HG02798 (cell line): Measurements from ENCODE around the gene FJX1.
"Not testable (repeated sequence)": the region's sequence is repeated elsewhere in the genome, so short reads cannot be mapped to it uniquely, and the experiment has no call there.

Experiments
- ATAC-seq: cut with Tn5 transposase; IDR thresholded peaks from one replicate; pipeline ENCODE4 v1.9.1; 2021; ENCODE audit warnings: mild to moderate bottlenecking; ENCODE audit not compliant: unreplicated experiment, poor library complexity

Gene FJX1

DNA sequence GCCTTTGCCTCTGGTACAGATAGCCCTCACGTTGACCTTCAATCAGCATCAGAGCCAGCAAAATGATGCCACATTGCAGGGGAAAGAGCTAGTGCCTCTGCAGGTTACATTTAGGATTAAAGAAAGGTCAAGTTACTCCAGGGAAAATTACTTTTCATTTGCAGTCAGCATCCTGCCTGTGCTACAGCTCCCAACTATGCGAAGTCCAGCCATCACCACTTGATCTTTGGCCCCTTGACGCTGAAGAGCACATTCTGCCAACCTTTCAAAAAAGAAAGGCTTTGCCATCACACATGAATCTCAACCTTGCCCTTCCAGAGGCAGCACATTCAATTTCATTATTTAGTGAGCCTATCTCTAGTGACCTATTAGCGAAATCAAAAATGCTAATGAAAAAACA lies 11.3 kb downstream of the FJX1 start:
- ATAC-seq = no peak

DNA sequence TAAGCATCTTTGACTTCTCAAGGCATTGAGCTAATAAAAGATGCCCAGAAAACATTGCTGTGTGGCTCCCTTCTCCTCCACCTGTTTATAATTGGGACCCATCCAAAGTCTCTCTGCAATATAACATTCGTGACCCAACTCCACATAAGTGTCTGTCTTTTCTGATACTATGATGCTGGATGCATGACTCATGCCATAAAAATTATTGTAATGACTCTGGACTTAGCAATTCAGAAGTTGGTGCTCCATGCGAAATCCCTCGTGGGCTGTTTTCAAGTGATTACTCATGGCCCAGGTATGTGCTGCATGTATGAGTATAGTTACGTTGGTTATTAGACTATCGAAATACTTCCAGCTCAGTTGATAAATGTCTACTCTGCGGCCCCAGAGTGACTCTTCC lies 11.7 kb downstream of the FJX1 start:
- no peak for ATAC-seq

DNA sequence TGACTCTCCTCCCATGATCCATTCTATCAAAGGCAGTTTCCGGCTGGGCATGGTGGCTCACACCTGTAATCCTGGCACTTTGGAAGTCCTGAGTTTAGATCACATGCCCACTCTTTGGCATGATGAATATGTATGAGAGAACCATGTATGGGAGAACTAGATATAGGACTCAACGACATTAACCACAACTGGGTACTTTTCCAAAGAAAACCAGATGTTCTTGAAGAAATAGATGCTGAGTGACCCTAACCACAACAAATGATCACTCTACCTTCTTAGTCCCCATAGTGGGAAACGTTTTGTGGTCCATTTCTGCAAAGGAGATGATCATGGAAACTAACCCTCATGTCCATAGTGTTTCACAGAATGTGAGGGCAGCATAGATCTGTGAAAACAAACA lies 13.6 kb downstream of the FJX1 start:
- ATAC-seq = no peak

DNA sequence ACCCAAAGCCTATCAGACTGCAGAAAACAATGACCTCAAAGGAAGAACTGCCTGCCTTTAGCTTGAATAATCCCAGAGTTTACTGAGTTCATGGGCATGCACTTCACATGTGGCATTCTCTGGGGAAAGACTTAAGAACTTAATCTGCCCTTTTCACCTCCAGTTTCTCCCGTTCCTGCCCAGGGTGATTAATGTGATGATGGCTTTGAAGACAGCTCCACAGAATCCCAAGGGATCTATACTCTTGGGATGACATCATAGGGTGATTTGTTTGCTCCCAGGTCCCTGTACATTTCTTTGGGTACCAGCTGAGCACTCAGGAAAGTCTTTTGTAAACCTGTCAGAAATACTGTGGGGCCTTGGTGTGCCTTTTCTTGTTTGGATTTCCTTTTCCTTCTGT lies 14.0 kb downstream of the FJX1 start:
- ATAC-seq = no peak

DNA sequence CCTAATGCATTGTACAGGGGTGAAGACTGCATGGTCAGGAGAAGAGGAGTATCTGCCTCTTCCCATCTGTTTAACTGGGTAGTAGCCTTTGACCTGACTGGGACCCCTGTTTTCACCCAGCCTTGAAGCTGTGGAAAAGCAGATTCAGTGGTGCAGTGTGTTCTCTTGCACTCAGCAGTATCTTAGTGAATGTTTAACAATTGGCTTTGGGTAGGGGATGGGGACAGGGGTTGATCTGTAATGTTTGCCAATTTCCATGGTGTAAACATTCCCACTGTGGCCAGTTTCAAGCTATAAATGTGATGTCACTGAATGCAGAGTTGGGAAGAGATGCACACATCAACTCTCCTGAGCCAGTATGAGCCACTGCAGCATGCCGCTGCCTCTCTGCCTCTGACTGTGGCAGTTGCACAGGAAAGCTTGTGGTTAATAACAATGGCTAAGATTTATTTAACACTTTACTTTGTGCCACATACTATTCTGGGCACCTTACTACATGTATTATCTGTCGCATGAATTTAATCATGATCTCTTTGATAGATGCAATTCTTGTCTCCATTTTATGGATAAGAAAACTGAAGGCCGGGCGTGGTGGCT lies 15.7 kb downstream of the FJX1 start:
- ATAC-seq = no peak

DNA sequence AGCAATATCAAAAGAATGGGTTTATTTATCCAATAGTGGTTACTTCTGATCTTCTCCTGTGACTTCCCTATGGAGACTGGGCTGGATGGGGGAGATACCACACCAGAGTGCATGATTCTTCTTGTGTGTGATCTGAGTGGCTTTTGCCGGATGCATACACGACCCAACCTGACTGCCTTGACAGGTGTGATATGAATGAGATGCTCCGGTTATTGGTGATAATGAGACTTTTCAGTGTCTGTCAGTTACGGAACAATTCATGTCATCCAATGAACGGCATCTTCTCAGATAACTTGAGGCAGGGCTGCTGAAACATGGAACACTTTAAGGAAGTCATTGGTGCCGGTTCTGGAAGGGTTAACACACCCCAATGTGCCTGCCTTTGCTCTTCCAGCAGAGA lies 17.7 kb downstream of the FJX1 start:
- no peak for ATAC-seq

DNA sequence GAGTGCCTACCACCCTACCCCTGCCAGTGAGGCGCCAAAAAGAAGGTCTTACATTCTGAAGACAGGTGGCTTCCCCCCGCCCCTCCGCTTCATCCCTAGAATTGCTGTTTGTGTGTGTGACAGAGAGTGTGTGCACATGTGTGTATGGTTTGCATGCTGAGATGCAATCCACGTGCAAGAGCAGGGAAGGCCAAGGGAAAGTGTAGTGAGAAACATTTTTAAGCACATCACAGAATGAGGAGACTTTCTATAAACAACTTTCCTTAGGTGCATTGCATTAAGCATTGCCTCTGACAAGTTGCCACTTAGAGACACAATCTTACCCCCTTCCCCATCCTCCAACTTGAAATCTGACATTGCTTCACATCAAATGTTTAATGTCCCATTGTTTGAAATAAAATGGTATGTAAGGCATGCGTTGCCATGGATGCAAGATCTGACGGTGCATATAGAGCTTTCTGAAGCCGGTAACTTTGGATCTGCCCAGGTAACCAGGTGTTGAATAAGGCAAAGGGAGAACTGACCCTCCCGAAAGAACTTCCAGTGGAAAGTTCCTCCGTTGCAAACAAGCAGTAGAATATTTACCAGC lies 21.4 kb downstream of the FJX1 start:
- ATAC-seq = no peak

DNA sequence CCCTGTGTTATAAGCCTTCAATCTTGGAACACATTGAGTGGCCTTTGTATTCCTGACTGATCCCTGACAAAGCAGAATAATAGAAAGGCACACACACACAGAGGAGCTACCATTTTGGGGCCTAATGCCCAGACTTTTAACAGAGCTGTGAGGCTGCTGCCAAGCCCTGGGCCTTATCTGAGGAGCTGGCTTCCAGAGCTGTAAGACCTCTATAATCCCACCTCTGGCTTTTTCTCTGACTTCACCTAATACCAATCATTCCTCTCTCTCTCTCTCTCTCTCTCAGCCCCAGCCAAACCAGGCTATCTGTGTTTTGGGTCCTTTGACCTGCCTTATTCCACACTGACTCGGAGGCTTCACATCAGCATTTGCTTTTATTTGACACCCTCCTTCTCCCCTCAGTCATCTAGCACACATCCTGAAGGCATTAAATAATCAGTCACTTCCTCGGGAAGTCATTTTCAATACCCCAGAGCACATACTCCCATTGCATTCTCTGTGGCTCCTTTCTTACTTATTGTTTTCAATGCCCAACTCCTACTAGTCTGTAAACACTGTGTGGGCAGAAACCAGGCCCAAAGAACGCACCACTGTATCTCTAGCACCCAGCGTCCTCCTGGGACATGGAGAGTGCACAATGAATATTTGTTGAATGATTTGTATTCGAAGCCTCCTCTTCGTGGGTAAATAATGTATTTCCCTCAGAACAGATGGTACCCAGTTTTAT lies 23.1 kb downstream of the FJX1 start:
- ATAC-seq = no peak

DNA sequence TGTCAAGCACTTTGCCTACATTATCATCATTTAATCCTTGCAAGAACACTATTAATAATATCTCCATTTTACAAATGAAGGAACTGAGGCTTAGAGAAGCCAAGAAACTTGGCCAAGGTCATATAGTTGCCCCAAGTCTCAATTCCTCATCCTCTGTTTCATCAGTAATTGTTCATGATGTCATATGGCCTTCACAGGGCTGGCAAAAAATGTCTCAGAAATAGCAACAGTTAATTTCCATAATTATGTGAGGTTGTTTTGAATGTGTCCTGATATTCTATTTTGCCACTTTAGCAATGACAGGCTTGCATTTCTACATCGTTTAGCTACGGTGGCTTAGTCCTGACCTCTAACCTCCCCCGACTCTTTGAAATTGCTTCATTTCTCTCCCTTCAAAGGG lies 23.7 kb downstream of the FJX1 start:
- no peak for ATAC-seq

DNA sequence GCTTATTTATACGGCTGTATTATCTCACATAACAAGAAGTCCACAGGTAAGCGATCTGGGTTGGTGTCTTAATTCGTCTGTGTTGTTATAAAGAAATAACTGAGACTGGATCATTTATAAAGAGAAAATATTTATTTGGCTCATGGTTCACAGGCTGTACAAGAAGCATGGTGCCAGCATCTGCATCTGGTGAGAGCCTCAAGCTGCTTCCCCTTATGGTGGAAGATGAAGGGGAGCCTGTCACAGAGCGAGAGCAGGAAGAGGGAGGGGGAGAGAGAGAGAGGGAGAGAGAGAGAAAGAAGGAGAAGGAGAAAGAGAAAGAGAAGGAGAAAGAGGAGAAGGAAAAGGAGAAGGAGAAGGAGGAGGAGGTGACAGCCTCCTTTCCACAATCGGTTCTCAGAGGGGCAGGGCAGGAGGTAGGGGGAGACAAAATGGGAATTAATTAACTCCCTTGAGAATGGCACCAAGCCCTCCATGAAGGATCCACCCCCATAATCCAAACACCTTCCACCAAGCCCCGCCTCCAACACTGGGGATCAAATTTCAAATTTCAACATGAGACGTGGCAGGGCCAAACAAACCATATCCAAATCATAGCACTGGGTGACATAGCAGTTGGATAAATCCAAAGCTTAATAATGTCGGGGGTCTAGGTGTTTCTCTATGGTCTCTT lies 29.3 kb downstream of the FJX1 start:
- no peak for ATAC-seq

DNA sequence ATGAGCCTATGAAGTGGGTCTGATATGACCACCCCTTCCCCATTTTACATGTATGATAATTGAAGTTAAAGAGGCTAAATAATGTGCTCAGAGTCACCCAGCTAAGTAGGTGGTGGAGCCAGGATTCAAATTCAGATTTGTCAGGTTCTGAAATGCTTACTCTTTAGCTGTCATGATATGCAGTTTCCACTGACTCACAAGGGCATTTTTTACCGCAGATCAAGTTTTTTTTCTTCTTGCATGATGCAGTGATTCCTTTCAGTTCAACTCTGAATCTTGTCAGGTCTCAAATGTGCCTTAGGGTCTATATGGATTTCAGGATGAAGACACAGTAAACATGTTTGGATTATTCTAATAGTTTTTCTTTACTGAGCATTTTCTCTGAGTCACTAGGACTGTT lies 31.7 kb downstream of the FJX1 start:
- no peak for ATAC-seq

DNA sequence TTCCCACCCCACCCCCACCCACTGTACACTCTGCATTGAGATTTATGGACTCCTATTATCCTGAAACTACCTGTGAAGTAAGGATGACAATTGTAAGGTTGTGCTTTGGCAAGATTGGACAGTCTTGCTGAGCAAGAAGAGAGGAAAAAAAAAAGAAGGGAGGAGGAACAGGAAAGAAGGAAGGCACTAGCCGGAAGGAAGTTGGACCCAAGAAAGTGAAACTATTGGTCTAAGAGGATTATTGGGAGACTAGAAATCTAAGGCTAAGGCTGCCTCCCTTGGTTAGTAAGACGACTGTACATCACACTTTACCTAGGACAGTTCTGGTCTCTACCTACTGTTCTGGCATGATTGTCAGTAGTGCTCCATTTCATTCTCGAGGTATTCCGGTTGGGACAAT lies 32.2 kb downstream of the FJX1 start:
- ATAC-seq = no peak

DNA sequence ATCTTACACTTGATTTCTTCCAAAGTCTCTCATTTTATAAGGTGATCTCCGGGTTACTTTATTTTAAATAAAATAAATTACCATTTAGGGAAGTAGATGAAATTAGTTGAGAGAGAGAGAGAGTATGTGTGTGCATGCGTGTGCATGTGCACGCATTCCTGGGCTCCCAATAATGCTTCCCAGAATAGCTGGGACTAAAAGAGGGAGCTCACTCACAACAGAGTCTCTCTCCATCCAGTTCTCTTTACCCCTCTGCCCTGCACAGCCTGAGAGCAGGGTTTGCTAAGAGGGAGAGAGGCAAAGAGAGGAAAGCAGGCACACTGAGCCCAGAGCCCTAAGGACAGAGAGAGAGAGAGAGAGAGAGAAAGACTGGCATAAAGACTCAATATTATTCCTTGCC lies 33.0 kb downstream of the FJX1 start:
- ATAC-seq = no peak

DNA sequence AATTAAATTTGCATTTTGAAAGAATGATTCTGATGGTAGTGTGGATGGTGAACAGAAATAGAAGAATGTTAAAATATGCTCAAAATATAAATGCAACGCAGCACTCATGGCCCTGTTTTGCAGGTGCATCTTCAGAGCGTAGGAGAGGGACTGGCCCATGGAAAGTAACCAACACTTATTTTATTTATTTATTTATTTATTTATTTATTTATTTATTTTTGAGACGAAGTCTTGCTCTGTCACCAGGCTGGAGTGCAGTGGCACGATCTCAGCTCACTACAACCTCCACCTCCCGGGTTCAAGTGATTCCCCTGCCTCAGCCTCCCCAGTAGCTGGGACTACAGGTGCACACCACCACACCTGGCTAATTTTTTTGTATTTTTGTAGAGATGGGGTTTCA lies 34.5 kb downstream of the FJX1 start:
- ATAC-seq = not testable (repeated sequence)

DNA sequence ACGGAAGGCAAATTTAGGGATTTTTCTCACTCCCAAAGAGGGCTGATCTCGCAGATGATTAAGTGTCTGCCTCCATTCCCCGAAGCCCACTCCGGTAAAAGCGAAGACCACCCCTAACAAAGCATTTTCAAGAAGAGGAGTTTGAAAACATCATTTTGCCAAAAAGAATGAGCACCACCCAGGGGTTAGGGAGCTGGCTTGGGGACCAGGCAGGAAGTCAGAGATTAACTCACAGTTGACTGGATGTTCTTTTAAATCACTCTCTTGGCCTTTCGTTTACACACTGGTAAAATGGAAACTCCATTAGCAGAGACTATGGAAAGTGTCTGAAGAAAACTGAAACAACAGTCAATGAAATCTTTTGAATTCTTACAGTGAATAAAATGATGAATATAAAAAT lies 36.5 kb downstream of the FJX1 start:
- no peak for ATAC-seq

DNA sequence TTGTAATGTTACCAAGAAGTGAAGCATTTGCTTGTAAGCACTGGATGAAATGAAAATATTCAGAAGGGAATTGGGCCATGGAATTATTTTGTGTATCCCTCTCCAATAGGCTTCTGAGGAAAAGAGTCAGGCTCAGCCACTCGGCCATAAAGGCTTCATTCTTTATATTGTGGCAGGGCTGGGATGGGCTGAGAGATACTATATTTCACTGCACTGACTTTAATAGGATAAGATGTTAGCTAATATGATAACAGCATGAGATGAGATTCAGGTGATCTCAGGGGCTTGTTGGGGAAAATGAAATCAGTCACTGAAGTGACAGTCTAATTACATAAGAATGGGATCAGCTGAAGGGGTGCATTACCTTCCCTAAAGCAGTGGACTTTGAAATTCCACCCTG lies 37.0 kb downstream of the FJX1 start:
- no peak for ATAC-seq

DNA sequence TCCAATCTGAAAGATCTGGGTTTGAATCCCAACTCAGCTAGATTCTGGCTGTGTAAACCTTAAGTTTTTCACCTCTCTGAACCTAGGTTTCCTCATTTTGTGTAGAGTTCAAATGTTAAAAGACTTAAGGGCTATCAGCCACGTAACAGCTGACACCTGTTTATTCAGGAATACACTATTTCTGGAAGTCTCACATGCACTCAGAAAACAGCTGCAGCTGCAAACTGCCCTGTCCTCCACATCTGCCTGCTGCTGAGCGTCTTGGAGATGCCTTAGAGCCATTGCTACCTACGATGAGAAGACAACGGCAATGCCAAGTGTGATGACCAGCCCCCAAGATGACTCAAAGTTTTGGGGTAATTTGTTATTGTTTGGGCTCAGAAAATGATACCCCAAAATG lies 37.6 kb downstream of the FJX1 start:
- no peak for ATAC-seq

DNA sequence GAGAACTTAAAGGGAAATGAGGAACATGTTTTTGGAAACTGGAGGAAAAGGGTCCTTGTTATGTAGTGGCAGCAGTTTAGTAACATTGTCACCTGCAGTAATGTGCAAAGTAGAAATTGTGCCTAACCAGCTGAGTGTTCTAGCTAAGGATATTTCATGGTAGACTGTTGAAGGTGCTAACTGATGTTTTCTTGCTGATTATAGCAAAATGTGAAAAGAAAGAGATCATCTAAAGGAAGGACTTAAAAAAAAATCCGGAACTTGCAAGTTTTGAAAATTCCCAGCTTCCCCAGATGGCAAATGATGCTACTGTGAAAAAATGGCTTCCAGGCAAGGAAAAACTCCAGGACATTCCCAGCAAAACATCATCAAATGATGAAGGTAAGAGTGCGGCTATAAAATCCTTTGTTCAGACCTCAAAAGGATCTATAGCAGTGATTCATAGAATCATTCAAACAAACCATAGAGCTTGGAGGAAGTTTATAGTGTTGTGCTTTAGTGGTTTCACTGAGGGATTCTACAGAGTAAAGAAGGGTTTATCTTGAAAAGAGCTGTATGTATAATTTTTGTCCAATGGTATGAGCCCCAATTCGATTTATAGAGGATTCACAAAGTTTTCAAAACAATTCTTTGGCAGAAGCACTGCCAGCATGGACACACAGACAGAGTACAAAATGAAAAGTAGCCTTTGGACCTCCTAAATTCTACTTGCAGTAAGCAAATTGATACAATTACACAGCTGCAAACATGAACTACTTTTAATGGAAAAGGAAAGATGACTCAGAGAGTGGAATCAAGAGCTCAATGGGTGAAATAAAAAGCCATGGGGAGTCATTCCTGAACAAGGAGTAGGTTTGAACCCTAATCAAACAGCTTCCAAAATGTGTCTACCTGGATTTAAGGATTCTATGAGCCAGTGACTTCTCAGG lies 40.0 kb downstream of the FJX1 start:
- no peak for ATAC-seq

DNA sequence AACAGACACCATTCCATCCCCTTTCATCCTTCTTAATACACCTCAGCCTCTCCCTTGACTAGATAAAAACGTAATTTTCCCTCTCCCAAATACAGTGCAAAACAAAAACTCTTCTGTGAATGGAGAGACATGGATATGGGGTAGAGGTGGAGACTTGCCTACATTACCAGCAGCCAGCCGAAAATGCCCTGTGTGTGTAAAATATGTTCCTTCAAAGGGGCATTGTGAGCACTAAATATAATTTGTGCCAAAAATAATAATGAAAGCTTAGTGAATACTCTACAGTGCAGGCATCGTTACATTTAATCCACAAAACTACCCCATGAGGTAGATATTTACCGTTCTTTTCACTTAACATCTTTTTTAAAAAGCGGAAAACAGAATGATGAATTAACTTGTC lies 43.3 kb downstream of the FJX1 start:
- no peak for ATAC-seq

DNA sequence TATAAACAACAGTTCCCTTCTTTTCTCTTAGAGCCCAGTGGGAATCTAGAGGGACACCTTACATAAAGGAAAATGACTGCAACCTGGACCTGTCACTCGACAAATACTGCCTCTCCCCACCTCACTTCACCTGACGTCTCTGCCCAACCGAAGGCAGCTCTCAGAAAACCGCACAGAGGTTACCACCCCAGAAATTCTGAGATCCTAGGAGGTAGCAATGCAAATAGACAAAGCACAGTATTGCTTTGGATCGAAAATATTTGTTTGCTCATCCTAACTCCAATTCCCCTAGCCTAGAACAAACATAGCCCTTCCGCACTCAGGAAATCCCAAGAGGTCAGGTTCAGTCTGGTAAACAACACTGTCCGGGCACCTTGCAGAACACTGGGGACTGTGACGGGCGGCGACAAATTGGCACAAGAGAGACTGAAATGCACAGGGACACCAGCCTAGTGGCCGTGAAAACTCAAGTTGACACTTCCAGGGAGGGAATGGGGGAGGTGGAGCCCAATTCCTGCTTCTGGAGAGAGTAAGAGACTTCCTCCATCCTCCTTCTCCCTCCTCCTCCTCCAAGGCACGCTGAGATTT lies 43.9 kb downstream of the FJX1 start:
- ATAC-seq = peak; percentile 47
